Colon (tissue), 2 donors: ENCODE data around the gene FRMD1.

Experiments used
- FAIRE-seq: peaks from 2 replicates; lab custom pipeline; 2012; peaks lifted over from hg19 to GRCh38; lab: Jason Lieb, UNC
- donor health status: control.
- donor health status: control.

Gene FRMD1

GRCh38 chr6:168095171-168095691, 16.2 kb upstream of the FRMD1 start:
- no peak for FAIRE-seq

GRCh38 chr6:168093634-168094033, 14.6 kb upstream of the FRMD1 start:
- no peak for FAIRE-seq

- no peak for FAIRE-seq
Measured at GRCh38 chr6:168093071-168093505, 14.1 kb upstream of the FRMD1 start.

- no peak for FAIRE-seq
Measured at GRCh38 chr6:168092541-168092940, 13.5 kb upstream of the FRMD1 start.

GRCh38 chr6:168091381-168092264, 12.6 kb upstream of the FRMD1 start:
- no peak for FAIRE-seq

- FAIRE-seq, result no peak
Measured at GRCh38 chr6:168090706-168091105, 11.7 kb upstream of the FRMD1 start.

- no peak for FAIRE-seq
Measured at GRCh38 chr6:168090064-168090690, 11.2 kb upstream of the FRMD1 start.

GRCh38 chr6:168089186-168090063, 10.4 kb upstream of the FRMD1 start:
- no peak for FAIRE-seq

GRCh38 chr6:168088161-168089053, 9.4 kb upstream of the FRMD1 start:
- no peak for FAIRE-seq

GRCh38 chr6:168087436-168088160, 8.6 kb upstream of the FRMD1 start:
- FAIRE-seq, result no peak

GRCh38 chr6:168086616-168087015, 7.6 kb upstream of the FRMD1 start:
- no peak for FAIRE-seq

- FAIRE-seq, result no peak
Measured at GRCh38 chr6:168086066-168086465, 7.1 kb upstream of the FRMD1 start.

- no peak for FAIRE-seq
Measured at GRCh38 chr6:168084465-168085160, 5.6 kb upstream of the FRMD1 start.

GRCh38 chr6:168083514-168083885, 4.5 kb upstream of the FRMD1 start:
- no peak for FAIRE-seq

- no peak for FAIRE-seq
Measured at GRCh38 chr6:168082860-168083513, 4.0 kb upstream of the FRMD1 start.

- FAIRE-seq, result no peak
Measured at GRCh38 chr6:168081858-168082546, 3.0 kb upstream of the FRMD1 start.

GRCh38 chr6:168080393-168081077, 1.5 kb upstream of the FRMD1 start:
- FAIRE-seq, result no peak
